Progenitor cell of endocrine pancreas (in vitro differentiated cells): ENCODE results near the gene SPATA31D4. TPM values are rescaled to one million over a fixed set of nuclear protein-coding genes. Genes with fewer than 3 reads are reported as not detected.

Experiments used
- DNase-seq: peaks from one replicate; pipeline ENCODE4 v3.0.0; 2021; ENCODE audit warnings: low spot score; ENCODE audit not compliant: unreplicated experiment
- H3K27ac Mint-ChIP-seq: 2 replicates; pipeline ENCODE4 v1.8.0; 2021; ENCODE audit warnings: mild to moderate bottlenecking, moderate library complexity, mixed read lengths
- H3K27me3 Mint-ChIP-seq: 2 replicates; pipeline ENCODE4 v1.8.0; 2021; ENCODE audit warnings: mixed read lengths
- H3K36me3 Mint-ChIP-seq: 2 replicates; pipeline ENCODE4 v1.8.0; 2022; ENCODE audit warnings: mixed read lengths; ENCODE audit not compliant: insufficient read depth
- H3K4me1 Mint-ChIP-seq: 2 replicates; pipeline ENCODE4 v1.8.0; 2021; ENCODE audit warnings: low read depth, mixed read lengths
- H3K4me3 Mint-ChIP-seq: 2 replicates; pipeline ENCODE4 v1.8.0; 2021; ENCODE audit warnings: low read depth, mild to moderate bottlenecking, moderate library complexity, mixed read lengths
- H3K9me3 Mint-ChIP-seq: 2 replicates; pipeline ENCODE4 v1.8.0; 2021; ENCODE audit warnings: low read depth, mixed read lengths
- total RNA-seq: library from RNA; stranded (reverse); gene quantifications from 2 replicates; pipeline ENCODE4 v1.2.1, GENCODE V29; 2021
- TF ChIP-seq, protein P1 (sequence below): fragments of 200-600 bp; sonication (generic); IDR thresholded peaks from one replicate; pipeline ENCODE4 v1.5.0; 2021; ENCODE audit warnings: antibody characterized with exemption, mild to moderate bottlenecking; ENCODE audit not compliant: unreplicated experiment

The SPATA31D4 gene
- total RNA-seq, 1 donor from 2014 or later, result not detected

DNA sequence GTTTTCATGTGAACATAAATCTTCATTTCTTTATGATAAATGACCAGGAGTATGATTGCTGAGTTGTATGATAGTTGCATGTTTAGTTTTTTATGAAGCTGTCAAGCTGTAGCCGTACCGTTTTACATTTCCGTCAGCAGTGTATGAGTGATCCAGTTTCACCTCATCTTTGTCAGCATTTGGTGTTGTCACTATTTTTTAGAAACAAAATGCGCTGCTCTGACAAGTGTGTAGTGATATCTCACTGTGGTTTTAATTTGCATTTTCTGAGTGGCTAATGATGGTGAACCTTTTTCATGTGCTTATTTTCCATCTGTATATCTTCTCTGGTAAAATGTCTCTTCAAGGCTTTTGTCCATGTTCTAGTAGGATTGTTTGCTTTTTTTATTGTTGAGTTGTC lies 53.7 kb downstream of the SPATA31D4 start:
- no peak for DNase-seq
- peaks cover 5% of the 10 kb centered on the region for H3K9me3 Mint-ChIP-seq
- no peaks in the 10 kb centered on the region for H3K36me3 Mint-ChIP-seq
- H3K27me3 Mint-ChIP-seq, result no peaks in the 10 kb centered on the region
- TF ChIP-seq, protein P1, sequence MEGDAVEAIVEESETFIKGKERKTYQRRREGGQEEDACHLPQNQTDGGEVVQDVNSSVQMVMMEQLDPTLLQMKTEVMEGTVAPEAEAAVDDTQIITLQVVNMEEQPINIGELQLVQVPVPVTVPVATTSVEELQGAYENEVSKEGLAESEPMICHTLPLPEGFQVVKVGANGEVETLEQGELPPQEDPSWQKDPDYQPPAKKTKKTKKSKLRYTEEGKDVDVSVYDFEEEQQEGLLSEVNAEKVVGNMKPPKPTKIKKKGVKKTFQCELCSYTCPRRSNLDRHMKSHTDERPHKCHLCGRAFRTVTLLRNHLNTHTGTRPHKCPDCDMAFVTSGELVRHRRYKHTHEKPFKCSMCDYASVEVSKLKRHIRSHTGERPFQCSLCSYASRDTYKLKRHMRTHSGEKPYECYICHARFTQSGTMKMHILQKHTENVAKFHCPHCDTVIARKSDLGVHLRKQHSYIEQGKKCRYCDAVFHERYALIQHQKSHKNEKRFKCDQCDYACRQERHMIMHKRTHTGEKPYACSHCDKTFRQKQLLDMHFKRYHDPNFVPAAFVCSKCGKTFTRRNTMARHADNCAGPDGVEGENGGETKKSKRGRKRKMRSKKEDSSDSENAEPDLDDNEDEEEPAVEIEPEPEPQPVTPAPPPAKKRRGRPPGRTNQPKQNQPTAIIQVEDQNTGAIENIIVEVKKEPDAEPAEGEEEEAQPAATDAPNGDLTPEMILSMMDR, result no peak
- H3K4me1 Mint-ChIP-seq, result peaks cover 2% of the 10 kb centered on the region
- H3K27ac Mint-ChIP-seq, result no peak overlapping the region
- no peak overlapping the region for H3K4me3 Mint-ChIP-seq

Other genes with a start within 250 kb of the SPATA31D4 start
- gene TLE1, start 238.9 kb upstream of the SPATA31D4 start, total RNA-seq, result 68.7 and 69.4 TPM in 2 replicates
- gene SPATA31D3, start 15.1 kb downstream of the SPATA31D4 start, total RNA-seq, result not detected in 2 replicates
- gene SPATA31D1, start 60.3 kb downstream of the SPATA31D4 start, total RNA-seq, result not detected in 2 replicates